ENCODE results near the gene AGFG2.
A peak's percentile ranks its signal among the peaks of the same experiment; 100 is the strongest.

Gene AGFG2

DNA sequence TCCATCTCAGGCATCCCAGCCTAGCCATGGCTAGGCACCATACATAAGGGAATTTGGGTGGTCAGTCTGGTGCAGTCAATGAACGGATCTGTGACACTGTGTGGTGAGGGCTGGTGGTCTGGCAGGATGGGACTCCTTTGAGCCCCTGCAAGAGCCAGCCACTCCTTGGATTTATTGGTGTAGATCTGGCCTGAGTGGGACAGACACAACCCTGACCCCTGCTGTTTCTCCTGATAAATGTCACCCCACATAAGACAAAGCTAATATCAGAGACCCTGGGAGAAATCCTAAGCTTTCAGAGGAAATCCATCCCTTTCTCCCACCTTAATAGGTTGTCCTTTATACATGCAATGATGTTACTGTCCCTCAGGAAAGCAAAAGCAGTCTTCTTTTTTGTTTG lies 49.4 kb downstream of the AGFG2 start:
- no peak for DNase-seq

- DNase-seq, result no peak
Observed at GRCh38 chr7:100589341-100589947, 50.4 kb downstream of the AGFG2 start.

DNA sequence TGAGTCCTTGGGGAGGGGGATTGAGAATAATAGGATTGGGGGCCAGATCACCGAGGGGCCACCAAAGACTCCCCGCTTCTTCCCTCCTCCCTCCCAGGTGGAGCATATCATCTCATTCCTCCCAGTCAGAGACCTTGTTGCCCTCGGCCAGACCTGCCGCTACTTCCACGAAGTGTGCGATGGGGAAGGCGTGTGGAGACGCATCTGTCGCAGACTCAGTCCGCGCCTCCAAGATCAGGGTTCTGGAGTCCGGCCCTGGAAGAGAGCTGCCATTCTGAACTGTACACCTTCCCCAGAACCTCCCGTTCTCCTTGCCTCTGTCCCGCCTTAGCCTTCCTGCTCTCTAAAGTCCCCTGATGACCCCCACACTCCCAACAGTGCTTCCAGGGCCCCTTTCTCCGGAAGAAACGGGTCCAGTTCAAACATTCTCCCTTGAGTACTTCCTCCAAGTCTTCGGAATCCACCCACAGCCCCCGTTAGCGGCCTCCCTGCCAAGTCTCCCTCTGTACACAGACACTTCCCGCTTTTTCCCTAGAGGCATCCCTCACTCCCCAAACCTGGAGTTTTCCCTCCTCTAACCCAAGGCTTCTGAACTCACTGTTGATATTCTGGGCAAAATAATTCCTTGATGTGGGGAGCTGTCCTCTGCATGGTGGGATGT lies 51.2 kb downstream of the AGFG2 start:
- DNase-seq, result no peak

DNA sequence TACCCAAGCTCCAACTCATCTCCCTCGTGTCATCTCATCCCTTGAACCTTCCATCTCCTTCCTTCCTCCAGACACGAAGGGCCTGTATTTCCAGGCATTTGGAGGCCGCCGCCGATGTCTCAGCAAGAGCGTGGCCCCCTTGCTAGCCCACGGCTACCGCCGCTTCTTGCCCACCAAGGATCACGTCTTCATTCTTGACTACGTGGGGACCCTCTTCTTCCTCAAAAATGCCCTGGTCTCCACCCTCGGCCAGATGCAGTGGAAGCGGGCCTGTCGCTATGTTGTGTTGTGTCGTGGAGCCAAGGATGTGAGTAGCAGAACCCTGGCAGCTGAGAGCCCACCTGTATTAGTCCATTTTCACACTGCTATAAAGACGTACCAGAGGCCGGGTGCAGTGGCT lies 52.6 kb downstream of the AGFG2 start:
- no peak for DNase-seq

DNA sequence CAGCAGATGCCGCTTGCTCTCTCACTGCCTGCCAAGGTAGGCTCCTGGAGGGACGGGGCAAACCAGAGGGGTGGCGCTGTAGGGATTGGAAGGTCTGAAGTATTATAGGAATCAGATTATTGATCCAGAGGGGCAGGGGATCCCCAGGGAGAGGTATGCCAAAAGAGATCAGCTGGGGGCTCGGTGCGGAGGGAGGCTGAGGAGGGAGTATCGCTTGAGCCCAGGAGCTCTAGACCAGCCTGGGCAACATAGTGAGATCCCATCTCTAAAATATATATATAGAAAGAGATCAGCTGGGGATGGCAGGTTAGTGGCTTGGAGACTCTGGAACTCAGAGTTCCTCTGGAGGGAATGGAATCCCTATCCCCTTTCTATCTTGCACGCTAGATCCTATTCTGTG lies 56.2 kb downstream of the AGFG2 start:
- DNase-seq, result no peak

DNA sequence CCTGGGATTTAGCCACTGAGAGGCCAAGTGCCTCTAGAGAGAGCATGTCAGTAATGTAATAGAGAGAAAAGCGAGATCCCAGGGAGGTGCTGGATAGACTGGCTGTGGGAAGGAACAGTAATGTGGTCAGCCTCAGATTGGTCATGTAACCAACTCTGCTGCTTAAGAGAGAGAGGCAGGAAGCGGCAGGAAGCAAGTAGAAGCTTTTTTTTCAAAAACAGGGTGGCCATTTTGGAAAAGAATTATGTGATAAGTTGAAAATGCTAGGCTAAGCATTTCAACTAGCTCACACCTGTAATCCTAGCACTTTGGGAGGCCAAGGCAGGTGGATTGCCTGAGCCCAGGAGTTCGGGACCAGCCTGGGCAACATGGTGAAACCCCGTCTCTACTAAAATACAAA lies 59.4 kb downstream of the AGFG2 start:
- DNase-seq, result no peak

DNA sequence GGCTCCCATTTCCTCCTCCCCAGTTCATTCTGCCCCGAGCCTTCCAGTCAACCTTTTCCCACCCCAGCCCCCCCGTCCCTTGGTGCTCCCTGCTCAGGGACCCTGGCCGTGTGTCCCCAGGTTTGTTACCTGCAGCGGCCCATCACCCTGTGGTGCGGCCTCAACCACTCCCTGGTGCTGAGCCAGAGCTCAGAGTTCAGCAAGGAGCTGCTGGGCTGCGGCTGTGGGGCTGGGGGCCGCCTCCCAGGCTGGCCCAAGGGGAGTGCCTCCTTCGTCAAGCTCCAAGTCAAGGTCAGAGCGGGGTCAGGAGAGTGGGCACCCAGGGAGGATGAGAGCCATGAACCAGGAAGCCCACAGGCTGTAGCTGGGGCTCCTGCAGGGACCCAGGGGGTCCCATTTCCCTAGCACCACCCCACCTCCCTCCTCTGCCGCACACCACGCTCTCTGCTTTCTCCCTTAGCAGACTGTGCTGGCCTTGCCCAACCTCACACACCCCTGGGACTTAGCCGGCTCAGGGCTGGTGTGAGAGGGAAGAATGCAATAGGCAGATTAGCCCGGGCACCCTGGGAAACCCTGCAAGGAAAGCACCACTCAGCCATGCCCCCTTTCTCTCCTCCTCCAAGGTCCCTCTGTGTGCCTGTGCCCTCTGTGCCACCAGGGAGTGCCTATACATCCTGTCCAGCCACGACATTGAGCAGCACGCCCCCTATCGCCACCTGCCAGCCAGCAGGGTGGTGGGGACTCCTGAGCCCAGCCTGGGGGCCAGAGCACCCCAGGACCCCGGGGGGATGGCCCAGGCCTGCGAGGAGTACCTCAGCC lies 61.1 kb downstream of the AGFG2 start:
- DNase-seq, result no peak

- DNase-seq, result no peak
Observed at GRCh38 chr7:100600730-100601038, 61.7 kb downstream of the AGFG2 start.

DNA sequence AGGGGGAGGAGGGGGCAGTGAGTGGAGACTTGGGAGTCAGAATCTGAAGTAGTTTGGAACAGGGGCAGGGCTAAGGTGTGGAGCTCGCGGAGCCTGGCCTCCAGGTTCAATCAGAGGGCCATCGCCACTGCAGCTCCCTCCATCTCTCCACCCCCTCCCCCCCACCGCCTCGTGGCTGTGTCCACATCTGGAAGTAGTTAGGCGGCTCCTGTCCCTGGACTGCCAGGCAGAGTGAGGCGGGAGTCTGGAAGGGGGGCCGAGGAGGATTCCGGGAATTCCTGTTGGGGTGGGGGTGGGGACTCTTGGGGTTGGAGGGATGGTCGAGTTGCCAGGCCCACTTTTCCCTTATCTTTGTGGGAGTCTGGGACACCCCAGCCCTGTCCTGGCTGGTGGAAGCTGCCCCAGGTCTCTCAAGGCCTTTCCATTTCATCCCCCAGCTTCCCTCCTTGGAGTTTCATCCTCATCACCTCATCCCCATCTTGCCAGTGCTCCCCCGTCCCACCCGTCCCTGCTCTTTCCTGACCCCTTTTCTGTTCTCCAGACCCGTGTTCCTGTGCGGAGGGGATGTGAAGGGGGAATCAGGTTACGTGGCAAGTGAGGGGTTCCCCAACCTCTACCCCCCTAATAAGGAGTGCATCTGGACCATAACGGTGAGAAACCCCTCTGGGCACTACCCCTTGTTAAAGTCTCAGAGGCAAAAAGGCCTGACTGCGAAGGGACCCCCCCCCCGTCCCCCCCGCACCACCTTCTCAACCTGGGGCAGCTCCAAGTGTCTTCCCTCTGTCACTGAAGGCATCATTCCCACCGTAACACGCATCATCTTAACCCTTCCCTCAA lies 64.1 kb downstream of the AGFG2 start:
- DNase-seq, result no peak

GRCh38 chr7:100603726-100604027 lies 64.7 kb downstream of the AGFG2 start:
- DNase-seq, result no peak

GRCh38 chr7:100604028-100604975 lies 65.3 kb downstream of the AGFG2 start:
- DNase-seq, result peak; percentile 39

- no peak for DNase-seq
Observed at GRCh38 chr7:100604976-100605911, 66.2 kb downstream of the AGFG2 start.

GRCh38 chr7:100606313-100606712 lies 67.3 kb downstream of the AGFG2 start:
- DNase-seq, result no peak

- no peak for DNase-seq
Observed at GRCh38 chr7:100607111-100607510, 68.1 kb downstream of the AGFG2 start.

- DNase-seq, result no peak
Observed at GRCh38 chr7:100609958-100610357, 71.0 kb downstream of the AGFG2 start.

GRCh38 chr7:100611983-100612729 lies 73.2 kb downstream of the AGFG2 start, which contains the start of gene MOSPD3:
Gene MOSPD3 (plus strand): TSS chr7:100612540. CDS start chr7:100612792, 252 bp downstream.
- peak; percentile 99 for DNase-seq

GRCh38 chr7:100612730-100613390 lies 73.9 kb downstream of the AGFG2 start:
- no peak for DNase-seq

DNA sequence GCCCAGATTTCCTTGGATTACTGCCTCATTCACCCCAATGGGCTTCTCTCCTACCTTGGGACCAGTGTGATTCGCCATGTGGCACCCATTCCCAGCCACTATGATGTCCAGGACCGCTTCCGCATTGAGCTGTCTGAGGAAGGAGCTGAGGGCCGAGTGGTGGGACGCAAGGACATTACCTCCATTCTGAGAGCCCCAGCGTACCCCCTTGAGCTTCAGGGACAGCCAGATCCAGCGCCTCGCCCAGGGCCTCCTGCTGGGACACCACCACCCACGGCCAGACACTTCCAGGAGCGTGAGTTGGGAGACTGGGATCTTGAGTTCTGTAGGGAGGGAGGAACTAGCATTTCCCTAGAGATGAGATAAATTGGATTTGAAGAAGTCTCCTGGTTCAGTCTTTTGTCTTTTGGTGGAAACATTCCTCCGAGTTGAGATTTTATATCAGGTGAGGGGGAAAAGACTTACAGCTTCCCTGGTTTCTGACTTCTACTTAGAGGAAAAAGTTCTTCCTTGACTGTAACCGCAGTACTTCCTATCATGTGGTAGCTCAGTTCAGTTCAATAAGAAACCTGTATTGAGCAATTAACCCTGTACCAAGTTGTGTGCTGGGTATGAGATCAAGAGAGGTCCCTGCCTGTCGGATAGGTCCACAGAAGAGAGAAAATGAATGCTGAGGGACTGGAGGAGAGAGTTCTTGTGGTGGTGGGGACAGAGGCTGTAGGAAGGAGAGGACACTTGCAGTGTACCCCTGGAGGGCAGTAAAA lies 74.6 kb downstream of the AGFG2 start:
- DNase-seq, result no peak

DNA sequence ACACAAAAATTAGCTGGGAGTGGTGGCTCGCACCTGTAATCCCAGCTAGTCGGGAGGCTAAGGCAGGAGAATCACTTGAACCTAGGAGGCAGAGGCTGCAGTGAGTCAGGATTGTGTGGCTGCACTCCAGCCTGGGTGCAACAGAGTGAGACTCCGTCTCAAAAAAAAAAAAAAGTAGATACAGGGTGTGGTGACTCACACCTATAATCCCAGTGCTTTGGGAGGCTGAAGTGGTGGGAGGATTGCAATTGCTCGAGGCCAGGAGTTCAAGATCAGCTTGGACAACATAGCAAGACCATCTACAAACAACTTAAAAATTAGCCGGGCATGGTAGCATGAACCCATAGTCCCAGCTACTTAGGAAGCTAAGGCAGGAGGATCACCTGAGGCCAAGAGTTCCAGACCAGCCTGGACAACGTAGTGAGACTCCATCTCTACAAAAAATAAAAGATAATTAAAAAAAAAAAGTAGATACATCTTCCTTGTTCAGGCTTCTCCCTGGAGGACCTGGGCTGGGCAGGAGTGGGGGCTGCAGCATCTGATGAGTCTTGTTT lies 75.4 kb downstream of the AGFG2 start:
- no peak for DNase-seq
